Tibial nerve (tissue), 4 donors: Measurements from ENCODE around the gene EGFL7. TPM values are rescaled to one million over a fixed set of nuclear protein-coding genes. Genes with fewer than 3 reads are reported as not detected.
A peak's percentile ranks its signal among the peaks of the same experiment; 100 is the strongest.

ENCODE experiments used
- DNase-seq, 2 donors: peaks; one replicate each; pipeline ENCODE4 v3.0.0-alpha.2; 2019; ENCODE audit warnings: low spot score in 2 of 2
- H3K27ac ChIP-seq, 4 donors: fragments of 200-600 bp; sonication (generic) in 3 of 4; one replicate each; pipeline ENCODE4 v1.5.1; 2017 to 2019; ENCODE audit warnings: mild to moderate bottlenecking in 1 of 4
- H3K27me3 ChIP-seq, 2 donors: fragments of 200-600 bp; sonication (generic) in 1 of 2; one replicate each; pipeline versions ENCODE4 v1.5.1 to v1.6.0; 2017 to 2019
- H3K36me3 ChIP-seq, 3 donors: fragments of 200-600 bp; sonication (generic); one replicate each; pipeline ENCODE4 v1.5.1; 2018 to 2019
- H3K4me1 ChIP-seq, 4 donors: fragments of 200-600 bp; sonication (generic) in 3 of 4; one replicate each; pipeline ENCODE4 v1.5.1; 2017 to 2019
- H3K4me3 ChIP-seq, 4 donors: fragments of 200-600 bp; sonication (generic) in 3 of 4; one replicate each; pipeline ENCODE4 v1.5.1; 2017 to 2019; ENCODE audit warnings: mild to moderate bottlenecking in 1 of 4, moderate library complexity in 1 of 4
- H3K9me3 ChIP-seq, 4 donors: fragments of 200-600 bp; sonication (generic) in 3 of 4; one replicate each; pipeline ENCODE4 v1.5.1; 2017 to 2019
- CTCF ChIP-seq, 5 experiments: fragments of 200-600 bp in 3 of 5; fragments of 450-650 bp in 2 of 5; sonication (generic) in 3 of 5; IDR thresholded peaks; one replicate each; pipeline ENCODE4 v1.5.1; 2016 to 2019; ENCODE audit warnings: antibody characterized with exemption in 5 of 5, mild to moderate bottlenecking in 3 of 5, moderate library complexity in 2 of 5
- EP300 ChIP-seq, 2 donors: sonication (generic); formaldehyde crosslinking; IDR thresholded peaks; one replicate each; pipeline ENCODE4 v1.6.1; 2017; ENCODE audit warnings: antibody characterized with exemption in 2 of 2, mild to moderate bottlenecking in 1 of 2
- POLR2A ChIP-seq, 2 donors: fragments of 450-650 bp; IDR thresholded peaks; one replicate each; pipeline ENCODE4 v1.6.1; 2017; ENCODE audit warnings: antibody characterized with exemption in 2 of 2, mild to moderate bottlenecking in 2 of 2, moderate library complexity in 2 of 2
- WGBS, 2 donors: methylation state at CpG; one replicate each; pipeline ENCODE4 v1.1.5; 2018; 5-methylcytosine and 5-hydroxymethylcytosine counted together
- total RNA-seq, 4 donors: library from RNA; depleted of rRNA; stranded (reverse); fragments of >200 nt; gene quantifications; one replicate each; pipeline ENCODE4 v1.1.0, GENCODE V29; 2016

EGFL7 gene
- total RNA-seq, 4 donors from 2014 or later = 95.2 to 229 (median 179) TPM

- TF ChIP-seq POLR2A (IDR thresholded peaks at IDR 0.05) (no peak), CTCF (IDR thresholded peaks at IDR 0.05) (no peak), EP300 (IDR thresholded peaks at IDR 0.05) (no peak)
Measured at GRCh38 chr9:136646827-136647711, 15.6 kb upstream of the EGFL7 start.

GRCh38 chr9:136648751-136649150 is 14.0 kb upstream of the EGFL7 start:
- DNase-seq = peak in 1 of 2 donors; percentile 28
- H3K9me3 ChIP-seq = no peaks in the 10 kb centered on the region
- peak overlapping the region in 1 of 4 donors; percentile 17 for H3K4me3 ChIP-seq
- peak overlapping the region in 2 of 4 donors; percentile 0 to 36 for H3K27ac ChIP-seq
- peaks cover 0 to 30% (median 6%) of the 10 kb centered on the region in 4 donors for H3K4me1 ChIP-seq
- H3K27me3 ChIP-seq = peaks cover 0 to 27% of the 10 kb centered on the region in 2 donors
- no peak for TF ChIP-seq CTCF (IDR thresholded peaks at IDR 0.05)
- peak in 1 of 2 donors; percentile 53 for TF ChIP-seq EP300 (IDR thresholded peaks at IDR 0.05)
- H3K36me3 ChIP-seq = no peaks in the 10 kb centered on the region
- WGBS, 2 donors = 38% methylated on average over 16 of the region's 16 CpGs

More at GRCh38 chr9:136646827-136647711, 15.6 kb upstream of the EGFL7 start:
- Histone ChIP-seq H3K4me1 (peaks cover 0 to 32% (median 6%) of the 10 kb centered on the region in 4 donors), H3K27ac (peak overlapping the region in 2 of 4 donors; percentile 36 to 79), H3K9me3 (no peaks in the 10 kb centered on the region), H3K27me3 (peaks cover 0 to 25% of the 10 kb centered on the region in 2 donors), H3K36me3 (no peaks in the 10 kb centered on the region), H3K4me3 (peak overlapping the region in 1 of 4 donors; percentile 39)
- 77 to 84% methylated on average over 16 to 18 of the region's 29 CpGs for WGBS, 2 donors
- DNase-seq = no peak

- WGBS, 2 donors = 88 to 91% methylated on average over 8 of the region's 8 CpGs
- Histone ChIP-seq H3K9me3 (no peaks in the 10 kb centered on the region), H3K36me3 (no peaks in the 10 kb centered on the region), H3K4me3 (no peak overlapping the region), H3K27me3 (peaks cover 0 to 23% of the 10 kb centered on the region in 2 donors), H3K4me1 (peaks cover 0 to 17% (median under 1%) of the 10 kb centered on the region in 4 donors), H3K27ac (no peak overlapping the region)
- DNase-seq = no peak
- TF ChIP-seq EP300 (IDR thresholded peaks at IDR 0.05) (no peak), CTCF (IDR thresholded peaks at IDR 0.05) (no peak), POLR2A (IDR thresholded peaks at IDR 0.05) (no peak)
Measured at GRCh38 chr9:136650021-136650420, 12.7 kb upstream of the EGFL7 start.

- H3K27me3 ChIP-seq = peaks cover 0 to 18% of the 10 kb centered on the region in 2 donors
- DNase-seq = no peak
- TF ChIP-seq EP300 (IDR thresholded peaks at IDR 0.05) (no peak), POLR2A (IDR thresholded peaks at IDR 0.05) (no peak), CTCF (IDR thresholded peaks at IDR 0.05) (no peak)
- H3K4me3 ChIP-seq = no peak overlapping the region
- peaks cover 0 to 12% (median 0%) of the 10 kb centered on the region in 4 donors for H3K4me1 ChIP-seq
- no peaks in the 10 kb centered on the region for H3K36me3 ChIP-seq
- WGBS, 2 donors = 86 to 91% methylated on average over 10 of the region's 10 CpGs
- H3K27ac ChIP-seq = no peak overlapping the region
- no peaks in the 10 kb centered on the region for H3K9me3 ChIP-seq
Measured at GRCh38 chr9:136650648-136651047, 12.1 kb upstream of the EGFL7 start.

- 89 to 93% methylated on average over 11 of the region's 11 CpGs for WGBS, 2 donors
Measured at GRCh38 chr9:136651860-136652259, 10.9 kb upstream of the EGFL7 start.

More at GRCh38 chr9:136651860-136652259, 10.9 kb upstream of the EGFL7 start:
- Histone ChIP-seq H3K4me3 (no peak overlapping the region), H3K27ac (no peak overlapping the region), H3K36me3 (no peaks in the 10 kb centered on the region), H3K4me1 (no peaks in the 10 kb centered on the region), H3K9me3 (no peaks in the 10 kb centered on the region), H3K27me3 (peaks cover 0 to 24% of the 10 kb centered on the region in 2 donors)
- TF ChIP-seq EP300 (IDR thresholded peaks at IDR 0.05) = no peak
- TF ChIP-seq POLR2A (IDR thresholded peaks at IDR 0.05) = no peak
- no peak for TF ChIP-seq CTCF (IDR thresholded peaks at IDR 0.05)
- DNase-seq = no peak
